IPS-NIHi7 (cell line): ENCODE measurements around the gene GOLGA2.
"Not testable (repeated sequence)": the region's sequence is repeated elsewhere in the genome, so short reads cannot be mapped to it uniquely, and the experiment has no call there.

Experiments used
- DNase-seq: peaks from one replicate; pipeline ENCODE4 v3.0.0; 2012; ENCODE audit warnings: mixed read lengths; ENCODE audit errors: extremely low spot score

The GOLGA2 gene

GRCh38 chr9:128294142-128294541 lies 18.3 kb upstream of the GOLGA2 start:
- no peak for DNase-seq

GRCh38 chr9:128293091-128293490 lies 17.3 kb upstream of the GOLGA2 start:
- DNase-seq = no peak

- no peak for DNase-seq
Measured at GRCh38 chr9:128292009-128292408, 16.2 kb upstream of the GOLGA2 start.

GRCh38 chr9:128288273-128289004 lies 12.6 kb upstream of the GOLGA2 start:
- no peak for DNase-seq

GRCh38 chr9:128286440-128286839 lies 10.6 kb upstream of the GOLGA2 start:
- no peak for DNase-seq

- DNase-seq = no peak
Measured at GRCh38 chr9:128285033-128285784, 9.4 kb upstream of the GOLGA2 start.

GRCh38 chr9:128282500-128282899 lies 6.7 kb upstream of the GOLGA2 start:
- no peak for DNase-seq

- no peak for DNase-seq
Measured at GRCh38 chr9:128280084-128280622, 4.3 kb upstream of the GOLGA2 start.

GRCh38 chr9:128279088-128280073 lies 3.6 kb upstream of the GOLGA2 start:
- not testable (repeated sequence) for DNase-seq

GRCh38 chr9:128276574-128277270 lies 915 bp upstream of the GOLGA2 start:
- DNase-seq = peak; percentile 63

- peak; percentile 99 for DNase-seq
Measured at GRCh38 chr9:128276008-128276573, 284 bp upstream of the GOLGA2 start, which contains the start of gene SWI5. Gene SWI5, plus strand, starts transcription at chr9:128276276.

- DNase-seq = no peak
Measured at GRCh38 chr9:128274245-128274644, 1.6 kb downstream of the GOLGA2 start.

- DNase-seq = no peak
Measured at GRCh38 chr9:128271512-128271911, 4.3 kb downstream of the GOLGA2 start.

GRCh38 chr9:128271112-128271511 lies 4.7 kb downstream of the GOLGA2 start:
- no peak for DNase-seq

- no peak for DNase-seq
Measured at GRCh38 chr9:128266868-128267590, 8.8 kb downstream of the GOLGA2 start.

- DNase-seq = no peak
Measured at GRCh38 chr9:128265348-128265847, 10.4 kb downstream of the GOLGA2 start.

GRCh38 chr9:128262687-128263086 lies 13.1 kb downstream of the GOLGA2 start:
- no peak for DNase-seq

- no peak for DNase-seq
Measured at GRCh38 chr9:128260340-128260739, 15.5 kb downstream of the GOLGA2 start.

- DNase-seq = no peak
Measured at GRCh38 chr9:128259156-128259555, 16.7 kb downstream of the GOLGA2 start.

- DNase-seq = no peak
Measured at GRCh38 chr9:128258326-128258725, 17.5 kb downstream of the GOLGA2 start.
